ENCODE data around the gene SRP54. TPM values are rescaled to one million over a fixed set of nuclear protein-coding genes. Genes with fewer than 3 reads are reported as not detected.

The SRP54 gene
- total and polyA plus RNA-seq, 2 of the 13 experiments (the other 11 are each of a cell fraction or from before 2014, with no cell fraction given): 42.2 to 207 TPM

DNA sequence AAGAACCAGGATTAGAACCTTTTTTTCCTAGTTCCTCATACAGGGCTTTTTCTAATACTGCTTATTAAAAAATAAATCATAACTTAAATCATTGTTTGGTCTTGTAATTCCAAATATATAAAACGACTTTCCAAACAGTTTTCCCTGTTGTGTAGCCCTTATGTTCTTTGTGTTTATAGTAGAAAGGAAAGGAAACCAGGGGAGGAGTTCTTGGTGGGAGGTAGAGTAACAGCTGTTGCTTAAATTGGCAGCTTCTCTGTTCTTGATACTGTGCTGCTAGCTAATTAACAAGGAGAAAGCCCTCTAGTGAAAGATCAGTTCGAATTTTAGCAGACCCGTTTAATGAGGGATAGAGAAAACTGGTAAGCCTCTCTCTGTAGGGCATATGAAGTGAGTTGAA is 15.0 kb downstream of the SRP54 start (continued):
- TF ChIP-seq ZNF460 (CRISPR knock-in tag; IDR thresholded peaks at IDR 0.05; ENCODE audit: borderline replicate concordance): no peak
- TF ChIP-seq ZFAT (CRISPR knock-in tag; conservative IDR thresholded peaks at IDR 0.05): peak; percentile 32; the same call in 1 of the 2 replicates
- TF ChIP-seq, protein P1, sequence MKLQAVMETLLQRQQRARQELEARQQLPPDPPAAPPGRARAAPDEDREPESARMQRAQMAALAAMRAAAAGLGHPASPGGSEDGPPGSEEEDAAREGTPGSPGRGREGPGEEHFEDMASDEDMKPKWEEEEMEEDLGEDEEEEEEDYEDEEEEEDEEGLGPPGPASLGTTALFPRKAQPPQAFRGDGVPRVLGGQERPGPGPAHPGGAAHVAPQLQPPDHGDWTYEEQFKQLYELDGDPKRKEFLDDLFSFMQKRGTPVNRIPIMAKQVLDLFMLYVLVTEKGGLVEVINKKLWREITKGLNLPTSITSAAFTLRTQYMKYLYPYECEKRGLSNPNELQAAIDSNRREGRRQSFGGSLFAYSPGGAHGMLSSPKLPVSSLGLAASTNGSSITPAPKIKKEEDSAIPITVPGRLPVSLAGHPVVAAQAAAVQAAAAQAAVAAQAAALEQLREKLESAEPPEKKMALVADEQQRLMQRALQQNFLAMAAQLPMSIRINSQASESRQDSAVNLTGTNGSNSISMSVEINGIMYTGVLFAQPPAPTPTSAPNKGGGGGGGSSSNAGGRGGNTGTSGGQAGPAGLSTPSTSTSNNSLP (IDR thresholded peaks at IDR 0.05; ENCODE audit: low read depth, low read length): no peak
- TF ChIP-seq TCF7L2 (IDR thresholded peaks at IDR 0.05; ENCODE audit: low read depth, low read length): no peak
- TF ChIP-seq, protein P2, sequence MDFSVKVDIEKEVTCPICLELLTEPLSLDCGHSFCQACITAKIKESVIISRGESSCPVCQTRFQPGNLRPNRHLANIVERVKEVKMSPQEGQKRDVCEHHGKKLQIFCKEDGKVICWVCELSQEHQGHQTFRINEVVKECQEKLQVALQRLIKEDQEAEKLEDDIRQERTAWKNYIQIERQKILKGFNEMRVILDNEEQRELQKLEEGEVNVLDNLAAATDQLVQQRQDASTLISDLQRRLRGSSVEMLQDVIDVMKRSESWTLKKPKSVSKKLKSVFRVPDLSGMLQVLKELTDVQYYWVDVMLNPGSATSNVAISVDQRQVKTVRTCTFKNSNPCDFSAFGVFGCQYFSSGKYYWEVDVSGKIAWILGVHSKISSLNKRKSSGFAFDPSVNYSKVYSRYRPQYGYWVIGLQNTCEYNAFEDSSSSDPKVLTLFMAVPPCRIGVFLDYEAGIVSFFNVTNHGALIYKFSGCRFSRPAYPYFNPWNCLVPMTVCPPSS (IDR thresholded peaks at IDR 0.05): no peak
- TF ChIP-seq STAG1 (CRISPR knock-in tag; IDR thresholded peaks at IDR 0.05): no peak
- TF ChIP-seq XBP1 (CRISPR knock-in tag; IDR thresholded peaks at IDR 0.05): no peak
- TF ChIP-seq FLYWCH1 (CRISPR knock-in tag; IDR thresholded peaks at IDR 0.05): no peak
- TF ChIP-seq, protein P3, sequence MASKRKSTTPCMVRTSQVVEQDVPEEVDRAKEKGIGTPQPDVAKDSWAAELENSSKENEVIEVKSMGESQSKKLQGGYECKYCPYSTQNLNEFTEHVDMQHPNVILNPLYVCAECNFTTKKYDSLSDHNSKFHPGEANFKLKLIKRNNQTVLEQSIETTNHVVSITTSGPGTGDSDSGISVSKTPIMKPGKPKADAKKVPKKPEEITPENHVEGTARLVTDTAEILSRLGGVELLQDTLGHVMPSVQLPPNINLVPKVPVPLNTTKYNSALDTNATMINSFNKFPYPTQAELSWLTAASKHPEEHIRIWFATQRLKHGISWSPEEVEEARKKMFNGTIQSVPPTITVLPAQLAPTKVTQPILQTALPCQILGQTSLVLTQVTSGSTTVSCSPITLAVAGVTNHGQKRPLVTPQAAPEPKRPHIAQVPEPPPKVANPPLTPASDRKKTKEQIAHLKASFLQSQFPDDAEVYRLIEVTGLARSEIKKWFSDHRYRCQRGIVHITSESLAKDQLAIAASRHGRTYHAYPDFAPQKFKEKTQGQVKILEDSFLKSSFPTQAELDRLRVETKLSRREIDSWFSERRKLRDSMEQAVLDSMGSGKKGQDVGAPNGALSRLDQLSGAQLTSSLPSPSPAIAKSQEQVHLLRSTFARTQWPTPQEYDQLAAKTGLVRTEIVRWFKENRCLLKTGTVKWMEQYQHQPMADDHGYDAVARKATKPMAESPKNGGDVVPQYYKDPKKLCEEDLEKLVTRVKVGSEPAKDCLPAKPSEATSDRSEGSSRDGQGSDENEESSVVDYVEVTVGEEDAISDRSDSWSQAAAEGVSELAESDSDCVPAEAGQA (IDR thresholded peaks at IDR 0.05; ENCODE audit: low read depth): no peak
- TF ChIP-seq, protein P3 (CRISPR knock-in tag; IDR thresholded peaks at IDR 0.05; ENCODE audit: borderline replicate concordance): peak; percentile 21; the same call in 1 of the 2 replicates
- no peak for TF ChIP-seq IRX3 (CRISPR knock-in tag; IDR thresholded peaks at IDR 0.05; ENCODE audit: borderline replicate concordance, low read depth)
- TF ChIP-seq MTF2 (CRISPR knock-in tag; IDR thresholded peaks at IDR 0.05; ENCODE audit: borderline replicate concordance): no peak
- TF ChIP-seq, protein P4, sequence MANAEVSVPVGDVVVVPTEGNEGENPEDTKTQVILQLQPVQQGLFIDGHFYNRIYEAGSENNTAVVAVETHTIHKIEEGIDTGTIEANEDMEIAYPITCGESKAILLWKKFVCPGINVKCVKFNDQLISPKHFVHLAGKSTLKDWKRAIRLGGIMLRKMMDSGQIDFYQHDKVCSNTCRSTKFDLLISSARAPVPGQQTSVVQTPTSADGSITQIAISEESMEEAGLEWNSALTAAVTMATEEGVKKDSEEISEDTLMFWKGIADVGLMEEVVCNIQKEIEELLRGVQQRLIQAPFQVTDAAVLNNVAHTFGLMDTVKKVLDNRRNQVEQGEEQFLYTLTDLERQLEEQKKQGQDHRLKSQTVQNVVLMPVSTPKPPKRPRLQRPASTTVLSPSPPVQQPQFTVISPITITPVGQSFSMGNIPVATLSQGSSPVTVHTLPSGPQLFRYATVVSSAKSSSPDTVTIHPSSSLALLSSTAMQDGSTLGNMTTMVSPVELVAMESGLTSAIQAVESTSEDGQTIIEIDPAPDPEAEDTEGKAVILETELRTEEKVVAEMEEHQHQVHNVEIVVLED (CRISPR knock-in tag; IDR thresholded peaks at IDR 0.05; ENCODE audit: borderline replicate concordance): no peak
- TF ChIP-seq, protein P5, sequence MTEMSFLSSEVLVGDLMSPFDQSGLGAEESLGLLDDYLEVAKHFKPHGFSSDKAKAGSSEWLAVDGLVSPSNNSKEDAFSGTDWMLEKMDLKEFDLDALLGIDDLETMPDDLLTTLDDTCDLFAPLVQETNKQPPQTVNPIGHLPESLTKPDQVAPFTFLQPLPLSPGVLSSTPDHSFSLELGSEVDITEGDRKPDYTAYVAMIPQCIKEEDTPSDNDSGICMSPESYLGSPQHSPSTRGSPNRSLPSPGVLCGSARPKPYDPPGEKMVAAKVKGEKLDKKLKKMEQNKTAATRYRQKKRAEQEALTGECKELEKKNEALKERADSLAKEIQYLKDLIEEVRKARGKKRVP (CRISPR knock-in tag; IDR thresholded peaks at IDR 0.05): 0 out of 4 replicates have a peak, but pooled peaks of 1 of the 2 experiments have one; percentile 13
- TF ChIP-seq, protein P6, sequence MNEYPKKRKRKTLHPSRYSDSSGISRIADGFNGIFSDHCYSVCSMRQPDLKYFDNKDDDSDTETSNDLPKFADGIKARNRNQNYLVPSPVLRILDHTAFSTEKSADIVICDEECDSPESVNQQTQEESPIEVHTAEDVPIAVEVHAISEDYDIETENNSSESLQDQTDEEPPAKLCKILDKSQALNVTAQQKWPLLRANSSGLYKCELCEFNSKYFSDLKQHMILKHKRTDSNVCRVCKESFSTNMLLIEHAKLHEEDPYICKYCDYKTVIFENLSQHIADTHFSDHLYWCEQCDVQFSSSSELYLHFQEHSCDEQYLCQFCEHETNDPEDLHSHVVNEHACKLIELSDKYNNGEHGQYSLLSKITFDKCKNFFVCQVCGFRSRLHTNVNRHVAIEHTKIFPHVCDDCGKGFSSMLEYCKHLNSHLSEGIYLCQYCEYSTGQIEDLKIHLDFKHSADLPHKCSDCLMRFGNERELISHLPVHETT (CRISPR knock-in tag; conservative IDR thresholded peaks at IDR 0.05): no peak
- TF ChIP-seq AHR (CRISPR knock-in tag; IDR thresholded peaks at IDR 0.05): no peak
- TF ChIP-seq TAF1 (CRISPR knock-in tag; IDR thresholded peaks at IDR 0.05): no peak
